Left lobe of liver (tissue), 2 donors: Measurements from ENCODE around the gene POLR1C. TPM values are rescaled to one million over a fixed set of nuclear protein-coding genes. Genes with fewer than 3 reads are reported as not detected.
"Not testable (repeated sequence)": the region's sequence is repeated elsewhere in the genome, so short reads cannot be mapped to it uniquely, and the experiment has no call there.

Experiments
- ATAC-seq: fragments of 200-7000 bp; cut with Tn5 transposase; one replicate; pipeline ENCODE4 v1.9.1; 2020; ENCODE audit warnings: mild to moderate bottlenecking, moderate library complexity
- DNase-seq: peaks from one replicate; pipeline ENCODE4 v3.0.0-alpha.2; 2020; ENCODE audit warnings: low spot score
- total RNA-seq: library from RNA; stranded (reverse); gene quantifications from one replicate; pipeline ENCODE4 v1.2.1, GENCODE V29; 2021
- donor health status: DM: no; HTN: no; CAD: no; lungs with moderate emphysema.
- donor health status: DM: no; HTN: yes; CAD: no.

The POLR1C gene
- total RNA-seq, 1 donor from 2014 or later: 13.3 TPM

DNA sequence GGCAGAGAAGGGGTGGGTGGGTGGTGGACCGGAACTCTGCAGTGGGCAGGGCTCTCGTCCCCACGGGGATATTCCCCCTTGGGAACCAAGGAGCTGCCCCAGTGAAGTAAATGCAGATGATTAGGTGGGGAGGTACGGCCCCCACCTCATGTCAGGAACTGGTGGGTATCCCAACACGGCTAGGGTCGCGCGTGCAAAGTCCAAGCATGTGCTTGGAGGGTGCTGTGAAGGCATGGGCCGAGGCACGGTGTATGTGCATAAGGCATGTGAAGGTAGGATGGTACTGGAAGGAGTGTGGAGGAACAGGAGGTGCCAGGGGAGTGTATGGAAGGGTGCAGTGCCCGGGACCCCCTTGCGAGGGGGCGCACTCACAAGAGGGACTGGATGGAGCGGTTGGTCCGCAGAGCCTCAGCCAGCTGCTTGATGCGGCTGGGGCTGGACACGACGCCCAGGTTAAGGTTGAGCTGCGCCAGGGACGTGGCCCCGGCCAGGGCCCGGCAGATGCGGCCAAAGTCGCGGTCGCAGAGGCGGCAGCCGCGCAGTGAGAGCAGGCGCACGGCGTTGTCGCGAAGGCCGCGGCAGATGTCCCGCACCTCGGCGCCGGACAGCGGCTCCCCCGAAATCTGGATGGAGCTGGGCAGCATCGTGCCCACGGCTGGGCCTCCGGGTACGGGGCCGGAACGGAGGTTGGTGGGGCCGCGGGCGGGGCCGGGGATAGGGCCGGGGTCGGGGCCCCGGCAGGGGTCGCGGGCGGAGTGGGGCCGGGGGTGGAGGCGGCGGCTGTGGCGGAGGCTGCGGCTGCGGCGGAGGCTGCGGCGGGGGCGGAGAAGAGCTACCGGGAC is 7.5 kb upstream of the POLR1C start:
- DNase-seq (peak; percentile 57), ATAC-seq (peak; percentile 15)

DNA sequence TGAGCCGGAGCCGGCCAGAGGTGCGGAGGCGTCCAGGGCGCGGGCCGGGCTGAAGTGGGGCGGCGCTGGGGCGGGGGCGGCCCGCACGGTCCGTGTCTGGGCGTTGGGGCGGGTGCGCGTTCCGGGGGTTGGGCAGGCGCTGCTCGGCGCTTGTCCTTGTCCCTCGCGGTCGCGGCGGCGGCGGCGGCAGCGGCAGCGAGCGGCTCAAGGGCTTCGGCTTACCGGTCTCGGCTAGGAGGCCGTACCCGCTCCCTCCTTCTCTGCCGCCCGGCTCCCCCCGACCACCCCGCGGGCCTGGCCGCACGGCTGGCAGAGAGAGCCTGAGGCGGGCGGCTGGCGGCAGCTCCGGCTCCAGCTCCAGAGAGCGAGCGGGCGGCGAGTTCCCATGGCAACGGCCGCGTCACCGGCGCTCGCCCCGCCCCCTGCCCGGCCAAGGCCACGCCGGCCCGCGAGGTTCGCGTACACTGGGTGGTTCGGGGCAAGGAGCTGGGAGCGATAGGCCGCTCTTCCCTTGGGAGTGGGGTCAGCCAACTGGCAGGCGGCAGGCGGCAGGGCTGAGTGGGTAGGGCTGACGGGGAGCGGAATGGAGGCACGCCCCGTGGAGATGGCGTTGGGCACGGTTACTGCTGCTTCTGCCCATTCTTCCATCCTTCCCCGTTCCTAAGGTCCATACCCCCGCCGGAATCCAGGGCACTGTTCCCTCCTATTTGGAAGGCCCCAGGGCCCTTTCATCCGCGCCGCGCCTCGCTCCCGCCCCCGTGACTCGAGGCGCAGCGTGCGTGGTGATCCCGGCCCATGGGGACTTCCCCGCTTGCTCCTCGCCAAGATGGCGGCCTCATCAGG is 6.7 kb upstream of the POLR1C start, which contains the start of gene LRRC73:
LRRC73 (minus strand) TSS at position 363 of the 843 bp plus-strand sequence. CDS start 561 bp downstream, outside the sequence.
- peak; percentile 95 for DNase-seq
- peak; percentile 88 for ATAC-seq

DNA sequence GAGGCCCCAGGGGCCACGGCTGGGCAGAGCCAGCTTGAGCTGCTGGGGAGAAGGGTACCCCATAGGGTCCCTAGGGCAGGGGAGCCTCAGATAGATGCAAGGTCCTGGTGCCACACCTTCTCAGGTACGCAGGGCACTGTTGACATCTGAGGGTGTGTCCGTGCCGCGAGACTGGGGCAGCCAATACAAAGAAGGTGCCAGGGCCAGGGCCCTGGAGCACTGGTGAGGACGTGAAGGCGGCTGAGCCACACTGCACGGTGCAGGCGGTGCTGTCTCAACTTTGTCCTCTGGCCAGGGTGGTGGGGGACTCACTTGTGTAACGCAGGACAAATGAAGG is 6.1 kb upstream of the POLR1C start:
- DNase-seq (no peak), ATAC-seq (no peak)

DNA sequence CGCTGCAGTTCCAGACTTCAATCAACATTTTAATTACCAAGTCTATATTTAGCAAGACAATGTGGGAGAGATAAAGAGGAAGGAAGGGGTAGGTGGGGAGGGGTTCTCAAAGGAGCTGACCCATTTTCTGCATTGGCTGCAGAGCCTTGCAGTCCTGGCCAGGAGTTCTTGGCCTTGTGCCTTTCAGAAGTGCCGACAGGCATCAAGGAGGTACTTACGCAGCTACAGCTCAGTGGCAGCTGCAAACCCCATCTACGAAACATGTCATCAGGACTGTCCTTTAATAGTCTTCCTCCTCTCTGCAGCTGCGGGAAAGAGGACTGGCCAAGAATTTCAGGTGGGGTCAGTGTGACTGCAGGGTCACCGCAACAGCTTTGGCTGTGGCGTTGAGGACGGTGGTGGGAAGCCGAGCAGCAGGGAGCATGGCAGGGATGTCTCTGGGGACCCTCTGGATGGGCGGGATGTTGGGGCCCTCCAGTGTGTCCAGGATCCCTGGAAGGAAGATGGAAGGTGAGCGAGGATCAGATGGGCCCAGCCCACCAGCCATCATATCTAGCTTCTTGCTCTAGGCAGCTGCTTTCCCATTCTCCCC is 5.0 kb upstream of the POLR1C start:
- no peak for ATAC-seq
- DNase-seq: no peak

DNA sequence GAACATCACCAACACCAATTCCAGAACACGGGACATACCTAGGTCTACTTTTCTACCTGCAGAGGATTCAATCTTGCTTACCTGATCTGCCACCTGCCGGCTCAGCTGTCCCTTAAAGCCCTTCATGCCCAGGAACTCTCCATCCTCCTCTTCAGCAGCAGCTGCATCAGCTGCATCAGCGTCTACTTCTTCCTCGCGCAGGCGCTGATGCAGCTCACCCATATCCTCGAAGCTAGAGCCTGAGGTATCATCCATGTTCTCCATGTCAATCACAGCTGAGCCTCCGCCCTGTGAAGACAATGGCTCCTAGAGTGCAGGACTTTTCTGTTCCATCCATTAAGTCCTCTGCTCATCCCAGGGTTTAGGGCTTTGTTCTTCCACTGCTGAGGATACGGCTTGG is 1.1 kb upstream of the POLR1C start:
- DNase-seq: no peak
- ATAC-seq: no peak

DNA sequence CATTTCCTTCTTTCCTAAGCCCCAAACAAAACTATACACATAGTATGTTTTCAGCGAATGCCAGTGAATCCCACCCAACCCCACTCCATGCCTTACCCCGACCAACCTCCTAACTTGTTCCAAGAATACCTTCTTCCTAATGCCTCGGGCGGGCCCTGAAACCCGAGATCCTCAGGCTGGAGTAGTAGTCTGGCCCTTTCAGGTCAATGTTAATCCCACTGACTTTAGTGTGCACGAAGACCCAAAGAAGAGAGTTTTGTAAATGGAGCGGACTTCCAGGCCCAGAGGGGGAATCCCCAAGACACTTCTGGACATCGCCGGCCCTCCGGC is 557 bp upstream of the POLR1C start:
- ATAC-seq: no peak
- DNase-seq: no peak

DNA sequence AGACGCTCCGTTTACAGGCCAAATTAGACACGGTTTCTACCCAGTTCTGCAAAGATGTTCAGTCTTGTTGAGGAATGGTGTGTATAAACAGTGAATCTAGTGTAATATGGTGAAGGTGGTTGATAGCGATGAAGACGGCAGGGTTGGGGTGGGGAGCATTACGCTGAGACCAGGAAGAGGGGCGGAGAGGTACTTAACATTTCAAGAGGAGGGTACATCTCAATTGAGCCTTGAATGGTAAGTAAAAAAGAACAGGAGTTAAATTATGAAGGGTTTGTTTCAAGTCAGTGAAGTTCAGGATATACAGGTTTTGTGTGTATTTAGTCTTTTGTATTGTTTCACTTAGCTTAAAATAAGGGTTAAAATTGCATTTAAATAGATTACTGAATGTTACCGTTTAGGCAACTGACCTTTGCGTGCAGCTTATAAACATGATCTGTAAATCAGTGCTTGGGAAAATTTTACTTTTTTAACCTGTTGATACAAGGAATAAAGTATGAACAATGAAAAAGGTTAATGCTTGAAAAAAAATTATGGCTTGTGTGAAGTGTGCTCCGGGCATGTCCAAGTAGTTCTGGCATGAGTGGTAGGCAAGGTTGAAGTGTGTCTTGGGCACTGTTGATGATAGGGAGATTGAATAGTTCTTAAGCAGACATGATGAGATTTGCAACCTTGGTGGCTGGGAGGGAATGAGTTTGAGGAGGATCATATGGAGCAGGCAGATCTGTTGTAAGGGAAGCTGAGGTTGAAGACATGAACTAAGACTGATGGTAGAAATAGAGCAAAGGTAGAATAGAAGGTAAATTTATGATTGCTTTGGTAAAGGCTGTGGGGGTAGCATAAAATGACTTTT is 842 bp downstream of the POLR1C start:
- ATAC-seq (no peak), DNase-seq (no peak)

DNA sequence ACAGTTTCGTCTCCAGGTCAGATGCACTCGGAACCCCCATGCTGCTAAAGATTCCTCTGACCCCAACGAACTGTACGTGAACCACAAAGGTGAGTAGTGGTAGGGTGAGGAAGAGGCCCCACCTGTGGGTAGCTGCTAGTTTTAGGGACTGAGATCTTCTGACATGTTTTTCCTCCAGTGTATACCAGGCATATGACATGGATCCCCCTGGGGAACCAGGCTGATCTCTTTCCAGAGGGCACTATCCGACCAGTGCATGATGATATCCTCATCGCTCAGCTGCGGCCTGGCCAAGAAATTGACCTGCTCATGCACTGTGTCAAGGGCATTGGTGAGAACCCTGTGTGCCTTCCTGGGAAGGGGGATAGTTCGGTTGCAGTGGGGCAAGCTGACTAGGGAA is 3.2 kb downstream of the POLR1C start:
- DNase-seq (no peak), ATAC-seq (no peak)

DNA sequence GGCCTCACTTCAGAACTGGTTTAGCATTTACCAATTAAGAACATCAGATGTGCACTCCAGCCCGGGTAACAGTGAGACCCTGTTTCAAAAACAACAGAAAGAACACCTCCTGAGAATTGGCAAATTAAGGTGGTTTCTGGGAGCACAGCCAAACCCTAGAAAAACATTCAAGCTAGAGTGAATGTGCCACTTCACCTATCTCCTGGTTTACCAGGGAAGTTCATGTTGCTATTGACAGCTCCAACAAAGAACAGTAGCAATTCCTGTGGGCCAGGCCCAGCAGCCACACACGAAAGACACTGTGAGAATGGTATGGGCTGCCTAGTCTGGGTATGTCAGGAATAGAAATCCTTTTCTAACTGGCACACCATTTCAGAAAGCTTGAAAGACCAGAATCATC is 4.9 kb downstream of the POLR1C start:
- DNase-seq: no peak
- ATAC-seq: no peak

DNA sequence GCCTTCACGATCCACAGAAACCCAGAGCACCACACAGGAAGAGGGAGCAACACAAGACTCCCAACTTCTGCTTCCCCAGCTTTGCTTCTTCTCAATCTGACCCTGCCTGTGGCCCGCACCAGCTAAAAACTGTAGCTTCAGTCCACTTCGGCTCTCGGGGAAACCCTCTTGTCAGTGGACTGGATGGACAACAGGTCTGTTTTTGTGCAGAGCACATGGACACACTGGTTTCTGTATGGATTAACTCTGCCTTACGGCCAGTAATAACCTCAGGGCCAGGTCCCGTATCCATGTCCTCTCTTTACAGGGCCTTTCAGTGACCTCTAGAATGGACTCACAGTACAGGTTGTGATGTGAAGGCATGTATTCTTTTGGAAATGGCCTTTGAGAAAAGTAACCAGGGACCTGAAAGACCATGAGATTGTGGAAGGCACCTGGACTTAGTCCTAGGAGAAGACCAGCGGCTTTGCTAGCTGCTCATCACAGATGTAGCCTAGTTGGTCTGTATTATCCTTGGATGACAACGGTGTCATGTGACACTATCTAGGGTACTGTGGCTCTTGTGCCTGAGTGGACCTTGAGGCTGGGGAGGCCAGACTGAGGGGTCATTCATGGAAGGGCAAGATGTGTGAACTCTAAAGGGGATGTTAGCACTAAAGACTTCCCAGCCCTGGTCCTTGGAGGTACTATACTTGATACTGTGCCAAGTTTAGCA is 5.8 kb downstream of the POLR1C start:
- ATAC-seq (no peak), DNase-seq (no peak)

DNA sequence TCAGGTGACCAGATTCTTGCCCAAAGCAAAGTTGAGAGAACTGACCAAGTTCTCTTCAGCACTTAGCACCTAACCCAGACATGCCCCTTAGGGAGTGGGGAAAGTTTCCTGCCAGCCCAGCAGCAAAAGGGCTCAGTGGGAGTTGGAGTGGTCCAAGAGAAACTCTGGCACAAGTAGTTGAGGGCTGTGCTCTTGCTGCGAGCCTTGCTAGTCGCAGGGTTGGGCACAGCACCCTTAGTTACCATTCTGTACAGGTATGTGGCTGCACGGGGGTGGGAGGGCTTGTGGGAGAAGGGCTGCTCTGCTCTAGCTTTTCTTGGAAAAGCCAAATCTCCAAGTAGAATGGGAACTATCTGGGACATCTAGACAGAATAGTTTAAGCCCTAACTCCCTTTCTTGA is 6.4 kb downstream of the POLR1C start:
- DNase-seq (no peak), ATAC-seq (no peak)

DNA sequence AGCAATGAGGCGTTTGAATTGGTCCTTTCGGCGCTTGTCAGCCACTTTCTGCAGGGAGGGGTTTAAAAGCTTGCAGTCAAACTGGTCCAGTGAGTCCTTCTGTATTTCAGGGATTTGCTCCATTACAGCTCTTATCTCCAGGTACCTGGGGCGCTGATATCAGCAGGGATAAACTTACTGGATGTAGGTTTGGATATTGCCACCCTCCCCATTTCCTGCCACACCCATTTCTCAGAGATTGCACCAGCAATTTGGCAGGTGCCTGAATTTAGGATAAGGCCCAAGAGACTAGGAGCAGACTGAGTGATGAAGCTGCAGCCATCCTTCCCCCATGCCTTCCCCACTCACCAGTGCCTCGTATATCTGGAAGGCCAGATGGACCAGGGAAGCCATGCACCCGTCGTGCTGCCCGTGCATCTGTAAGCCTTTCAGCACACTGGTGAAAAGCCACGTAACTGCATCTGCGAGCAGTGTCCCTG is 7.6 kb downstream of the POLR1C start:
- DNase-seq: no peak
- no peak for ATAC-seq

DNA sequence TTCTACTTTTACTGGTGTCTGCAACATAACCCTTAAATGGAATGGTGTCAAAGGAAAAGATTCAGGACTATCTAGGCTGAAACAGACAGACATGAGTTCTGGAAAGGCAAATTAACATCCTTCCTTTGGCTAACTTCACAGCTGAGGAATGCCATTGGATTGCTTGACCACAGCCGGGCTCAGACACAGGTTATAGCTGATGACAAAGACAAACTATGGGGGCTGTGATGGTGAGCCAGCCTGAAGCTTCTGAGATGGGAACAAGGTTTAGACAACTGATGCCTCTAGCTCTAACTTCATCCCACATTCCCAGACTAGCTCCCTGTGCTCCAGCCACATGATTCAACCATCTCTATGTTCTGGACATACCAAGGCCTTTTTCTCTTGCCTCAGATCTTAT is 15.3 kb downstream of the POLR1C start:
- ATAC-seq: no peak
- no peak for DNase-seq

DNA sequence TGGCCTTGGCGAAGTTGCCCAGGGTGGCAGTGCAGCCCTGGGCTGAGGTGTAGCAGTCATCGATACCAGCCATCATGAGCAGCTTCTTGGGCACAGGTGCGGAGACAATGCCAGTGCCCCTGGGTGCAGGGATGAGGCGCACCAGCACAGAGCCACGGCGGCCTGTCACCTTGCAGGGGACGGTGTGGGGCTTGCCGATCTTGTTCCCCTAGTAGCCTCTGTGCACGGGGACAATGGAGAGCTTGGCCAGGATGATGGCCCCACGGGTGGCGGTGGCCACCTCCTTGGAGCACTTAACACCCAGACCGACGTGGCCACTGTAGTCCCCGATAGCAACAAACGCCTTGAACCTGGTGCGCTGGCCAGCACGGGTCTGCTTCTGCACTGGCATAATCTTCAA is 22.1 kb downstream of the POLR1C start:
- not testable (repeated sequence) for DNase-seq, ATAC-seq

DNA sequence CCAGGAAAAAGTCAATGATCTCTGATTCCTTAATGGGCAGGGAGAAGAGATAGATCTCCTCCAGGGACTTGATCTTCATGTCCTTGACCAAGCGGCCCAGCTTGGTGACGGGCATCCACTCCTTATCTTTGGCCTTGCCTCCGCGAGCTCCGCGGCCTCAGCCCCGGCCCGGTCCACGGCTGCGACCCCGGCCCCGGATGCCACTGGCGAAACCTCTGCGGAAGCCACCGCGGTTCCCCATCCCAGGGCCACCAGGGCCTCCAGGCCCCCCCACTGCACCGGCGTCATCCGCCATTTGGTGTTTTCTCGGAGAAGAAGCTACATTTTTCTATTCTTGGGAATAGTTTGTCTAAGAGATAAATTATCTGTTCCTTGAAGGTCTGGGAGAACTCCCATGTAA is 22.5 kb downstream of the POLR1C start:
- DNase-seq, ATAC-seq: not testable (repeated sequence)

DNA sequence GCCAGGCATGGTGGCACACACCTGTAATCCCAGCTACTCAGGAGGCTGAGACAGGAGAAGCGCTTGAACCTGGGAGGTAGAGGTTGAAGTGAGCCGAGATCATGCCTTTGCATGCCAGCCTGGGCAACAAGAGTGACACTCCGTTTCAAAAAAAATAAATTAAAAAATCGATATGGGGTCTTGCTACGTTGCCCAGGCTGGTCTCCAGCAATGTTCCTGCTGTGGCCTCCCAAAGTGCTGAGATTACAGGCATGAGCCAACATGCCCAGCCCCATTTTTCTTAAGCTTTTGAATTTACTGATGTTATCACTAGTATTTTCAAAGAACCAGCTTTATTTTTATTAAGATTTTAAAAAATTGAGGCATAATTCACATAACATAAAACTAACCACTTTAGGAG is 23.6 kb downstream of the POLR1C start:
- no peak for DNase-seq
- no peak for ATAC-seq

DNA sequence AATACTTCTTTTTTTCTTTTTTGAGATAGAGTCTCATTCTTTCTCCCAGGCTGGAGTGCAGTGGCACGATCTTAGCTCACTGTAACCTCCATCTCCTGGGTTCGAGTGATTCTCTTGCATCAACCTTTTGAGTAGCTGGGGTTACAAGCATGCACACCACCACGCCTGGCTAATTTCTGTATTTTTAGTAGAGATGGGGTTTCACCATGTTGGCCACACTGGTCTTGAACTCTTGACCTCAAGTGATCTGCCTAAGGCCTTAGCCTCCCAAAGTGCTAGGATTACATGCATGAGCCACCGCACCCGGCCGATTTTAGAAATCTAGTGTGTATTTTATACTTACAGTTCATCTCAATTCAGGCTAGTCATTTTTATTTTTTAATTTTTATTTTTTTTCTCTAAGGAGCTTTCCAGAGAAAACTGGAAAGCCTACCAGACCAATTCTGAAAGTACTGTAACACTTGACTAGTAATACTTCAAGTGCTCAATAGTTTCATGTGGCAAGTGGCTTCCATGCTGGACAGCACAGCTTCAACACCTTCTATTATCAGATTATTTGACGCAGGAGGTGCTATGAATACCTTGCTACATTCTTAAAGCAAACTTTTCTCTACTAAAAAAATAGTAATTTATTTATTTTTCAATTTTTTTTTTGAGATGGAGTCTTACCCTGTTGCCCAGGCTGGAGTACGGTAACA is 25.0 kb downstream of the POLR1C start:
- DNase-seq: no peak
- no peak for ATAC-seq

DNA sequence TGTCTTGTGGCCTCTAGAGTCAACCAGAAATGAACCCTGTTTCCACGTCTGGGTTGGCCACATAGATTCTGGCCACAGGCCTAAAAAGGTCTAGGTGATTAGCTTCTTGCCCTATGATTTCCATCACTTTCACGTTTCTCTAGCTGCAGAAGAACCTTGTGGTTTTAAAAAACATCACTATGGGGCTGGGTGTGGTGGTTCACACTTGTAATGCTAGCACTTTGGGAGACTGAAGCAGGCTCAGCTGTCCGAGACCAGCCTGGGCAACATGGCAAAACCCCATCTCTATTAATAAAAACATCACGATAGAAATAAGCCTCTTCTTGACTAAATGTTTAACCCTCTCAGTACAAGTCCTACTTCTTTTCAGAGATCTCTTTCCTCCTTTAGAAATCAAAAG is 27.6 kb downstream of the POLR1C start:
- no peak for ATAC-seq

DNA sequence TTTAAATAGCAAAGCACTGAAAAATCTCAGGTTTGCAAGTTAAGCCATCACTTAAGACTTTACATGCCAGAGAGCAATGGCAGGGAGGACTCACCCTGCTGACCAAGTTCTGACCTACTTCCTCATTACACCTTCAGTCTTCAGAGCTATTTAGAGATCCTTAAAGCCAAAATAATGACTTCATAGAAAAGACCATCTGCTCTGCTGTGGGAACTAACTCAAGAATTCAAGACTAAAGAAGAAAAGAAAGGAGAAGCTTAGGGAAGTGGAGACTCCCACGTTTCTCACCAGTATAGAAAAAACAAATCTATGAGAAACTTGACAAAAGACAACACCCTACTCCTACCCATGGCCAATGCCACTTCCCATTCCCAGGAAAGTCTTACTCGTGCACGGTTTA is 30.3 kb downstream of the POLR1C start:
- no peak for ATAC-seq
- DNase-seq: no peak

More for the DNA sequence above, 27.6 kb downstream of the POLR1C start:
- DNase-seq: no peak
